Superior temporal gyrus (tissue), 1 donor: Measurements from ENCODE around the gene BRICD5.

Source experiments
- DNase-seq: peaks from one replicate; pipeline ENCODE4 v3.0.0-alpha.2; 2016; ENCODE audit errors: extremely low spot score

The BRICD5 gene

GRCh38 chr16:2180962-2181923 is 29.4 kb downstream of the BRICD5 start:
- DNase-seq = no peak

GRCh38 chr16:2180461-2180860 is 30.2 kb downstream of the BRICD5 start:
- DNase-seq = no peak

GRCh38 chr16:2179576-2179975 is 31.1 kb downstream of the BRICD5 start:
- DNase-seq = no peak

- no peak for DNase-seq
These were observed 31.6 kb downstream of the BRICD5 start for GRCh38 chr16:2179107-2179501.

- no peak for DNase-seq
These were observed 32.1 kb downstream of the BRICD5 start for GRCh38 chr16:2178321-2179106.

GRCh38 chr16:2177561-2177960 is 33.1 kb downstream of the BRICD5 start:
- no peak for DNase-seq

- no peak for DNase-seq
These were observed 33.6 kb downstream of the BRICD5 start for GRCh38 chr16:2177101-2177500.

GRCh38 chr16:2176047-2176446 is 34.6 kb downstream of the BRICD5 start:
- no peak for DNase-seq

GRCh38 chr16:2175454-2175853 is 35.2 kb downstream of the BRICD5 start:
- no peak for DNase-seq

GRCh38 chr16:2174396-2175131 is 36.1 kb downstream of the BRICD5 start:
- no peak for DNase-seq

- DNase-seq = no peak
These were observed 36.7 kb downstream of the BRICD5 start for GRCh38 chr16:2173916-2174315.

- DNase-seq = no peak
These were observed 37.3 kb downstream of the BRICD5 start for GRCh38 chr16:2173366-2173765.

- DNase-seq = no peak
These were observed 37.9 kb downstream of the BRICD5 start for GRCh38 chr16:2172688-2173335.

GRCh38 chr16:2171601-2172178 is 39.0 kb downstream of the BRICD5 start:
- no peak for DNase-seq

GRCh38 chr16:2170587-2171435 is 39.9 kb downstream of the BRICD5 start:
- DNase-seq = no peak

GRCh38 chr16:2170080-2170479 is 40.6 kb downstream of the BRICD5 start:
- no peak for DNase-seq

GRCh38 chr16:2167068-2167638 is 43.5 kb downstream of the BRICD5 start:
- DNase-seq = no peak

- no peak for DNase-seq
These were observed 44.2 kb downstream of the BRICD5 start for GRCh38 chr16:2166263-2167067.

GRCh38 chr16:2165861-2166260 is 44.8 kb downstream of the BRICD5 start:
- no peak for DNase-seq
